GM21381 (cell line): ENCODE results near the gene CKMT2.

Experiments
- ATAC-seq: cut with Tn5 transposase; IDR thresholded peaks from one replicate; pipeline ENCODE4 v1.9.1; 2021; ENCODE audit warnings: mild to moderate bottlenecking, moderate library complexity; ENCODE audit not compliant: unreplicated experiment

CKMT2 gene

GRCh38 chr5:81214848-81215247 lies 18.3 kb upstream of the CKMT2 start:
- ATAC-seq: no peak

GRCh38 chr5:81216152-81216551 lies 17.0 kb upstream of the CKMT2 start:
- ATAC-seq: no peak

DNA sequence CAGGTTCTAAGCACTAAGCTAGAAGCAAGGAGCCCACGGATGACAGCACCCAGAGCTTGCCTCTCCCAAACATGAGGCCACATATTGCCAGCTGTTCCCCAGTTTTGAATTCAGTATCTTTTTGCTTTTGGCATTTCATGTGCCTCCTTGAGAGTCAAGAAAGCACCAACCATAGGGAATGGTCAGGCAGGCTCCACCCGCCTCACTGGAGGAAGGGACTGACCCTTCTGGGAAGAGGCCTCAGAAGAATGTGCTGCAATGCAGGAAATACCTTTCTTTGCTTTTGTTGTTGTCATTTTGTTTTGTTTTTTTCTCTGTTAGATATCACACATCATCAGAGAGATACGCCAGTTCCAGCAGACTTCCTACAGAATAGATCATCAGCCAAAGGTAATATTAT lies 13.7 kb upstream of the CKMT2 start:
- no peak for ATAC-seq

GRCh38 chr5:81222285-81222684 lies 10.8 kb upstream of the CKMT2 start:
- ATAC-seq: no peak

DNA sequence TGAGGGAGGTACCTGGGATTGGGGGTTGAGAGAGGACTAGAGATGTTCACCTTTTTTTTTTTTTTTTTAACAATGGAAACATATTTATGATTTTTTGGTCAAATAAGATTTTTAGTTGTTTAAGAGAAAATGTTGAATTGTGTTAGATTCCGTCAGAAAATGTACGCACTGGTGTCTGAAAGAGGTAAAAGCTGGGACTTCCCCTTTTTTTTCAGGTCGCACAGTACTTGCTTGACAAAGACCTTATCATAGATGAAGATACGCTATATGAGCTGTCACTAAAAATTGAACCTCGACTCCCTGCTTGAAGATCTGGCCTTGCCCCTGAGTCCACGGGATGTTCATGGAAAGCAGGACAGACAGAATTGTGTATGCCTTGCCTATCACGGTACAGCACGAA lies 7.7 kb upstream of the CKMT2 start:
- ATAC-seq: no peak

DNA sequence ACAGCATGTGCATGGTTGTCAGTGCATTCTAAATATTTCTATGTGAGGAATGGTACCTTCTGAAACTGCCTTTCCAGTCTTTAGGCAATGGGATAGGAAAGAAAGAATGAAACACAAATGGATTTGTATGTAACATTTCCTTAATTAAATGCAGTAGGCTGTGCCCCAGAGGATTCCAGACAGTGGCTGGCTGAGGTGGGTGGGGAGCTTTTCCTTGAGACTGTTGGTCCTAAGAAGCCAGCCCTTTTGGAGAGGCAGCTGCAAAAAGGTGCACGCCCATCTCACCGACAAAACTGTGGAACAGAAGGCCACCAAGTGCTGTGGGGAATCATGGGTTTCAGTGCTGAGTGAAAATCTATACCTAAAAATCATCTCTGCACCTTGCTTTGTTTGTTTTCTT lies 6.8 kb upstream of the CKMT2 start:
- no peak for ATAC-seq

DNA sequence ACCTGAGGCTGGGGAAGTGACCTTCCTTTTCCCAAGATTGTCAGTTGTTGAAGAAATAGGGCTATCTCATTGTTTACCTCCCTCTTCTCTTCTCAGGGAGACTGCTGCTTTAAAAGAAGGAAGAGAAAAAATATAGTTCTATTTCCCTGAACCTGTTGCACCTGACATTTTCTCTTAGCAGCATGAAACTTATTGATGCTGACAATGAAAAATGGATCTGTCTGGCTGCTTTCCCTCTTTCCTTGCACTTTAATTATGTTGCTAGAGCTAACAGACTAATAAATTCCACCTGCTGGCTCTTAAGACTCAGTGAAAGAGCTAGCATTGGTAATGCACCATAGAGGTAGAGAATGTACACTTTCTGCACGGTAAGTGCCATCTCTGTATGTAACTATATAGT lies 6.2 kb upstream of the CKMT2 start:
- ATAC-seq: no peak

DNA sequence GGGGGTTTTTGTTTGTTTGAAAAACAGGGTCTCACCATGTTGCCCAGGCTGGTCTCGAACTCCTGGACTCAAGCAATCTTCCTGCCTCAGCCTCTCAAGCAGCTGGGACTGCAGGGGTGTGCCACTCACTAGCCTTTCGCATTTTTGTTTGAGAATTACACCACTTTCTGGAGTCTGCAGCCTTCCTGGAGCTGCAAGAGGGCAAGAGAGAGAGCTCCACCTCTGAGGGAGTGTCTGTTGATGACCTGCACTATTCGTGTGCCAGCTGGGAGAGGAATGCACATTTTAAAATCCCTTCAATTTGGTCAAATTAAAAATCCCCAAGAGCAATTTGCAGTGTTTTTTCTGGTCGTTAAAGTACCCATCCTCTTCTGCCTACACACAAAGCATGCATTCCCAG lies 5.0 kb upstream of the CKMT2 start:
- ATAC-seq: no peak

DNA sequence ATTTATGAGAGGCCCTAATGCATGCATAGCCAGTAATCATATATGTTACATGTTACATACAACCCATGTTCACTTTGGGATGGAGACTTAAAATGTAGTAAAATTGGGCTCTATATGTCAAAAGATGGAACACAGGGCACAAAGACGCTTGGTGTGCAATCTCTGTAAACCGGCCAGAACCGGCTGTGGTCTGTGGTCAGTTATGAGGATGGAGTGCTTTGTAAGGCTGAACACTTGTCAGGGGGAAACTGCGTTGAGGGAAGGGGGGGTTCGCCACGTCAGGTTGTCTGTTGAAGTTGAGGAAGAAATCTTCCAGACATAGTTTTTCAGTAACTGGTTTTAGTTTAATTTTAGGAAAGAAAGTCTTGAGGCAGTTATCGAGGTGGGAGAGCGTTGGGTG lies 2.7 kb upstream of the CKMT2 start:
- ATAC-seq: no peak

- ATAC-seq: no peak
These were observed 550 bp upstream of the CKMT2 start for GRCh38 chr5:81232464-81233079.

- no peak for ATAC-seq
These were observed 1.2 kb downstream of the CKMT2 start for GRCh38 chr5:81234299-81234698.

GRCh38 chr5:81234801-81235200 lies 1.7 kb downstream of the CKMT2 start:
- no peak for ATAC-seq

DNA sequence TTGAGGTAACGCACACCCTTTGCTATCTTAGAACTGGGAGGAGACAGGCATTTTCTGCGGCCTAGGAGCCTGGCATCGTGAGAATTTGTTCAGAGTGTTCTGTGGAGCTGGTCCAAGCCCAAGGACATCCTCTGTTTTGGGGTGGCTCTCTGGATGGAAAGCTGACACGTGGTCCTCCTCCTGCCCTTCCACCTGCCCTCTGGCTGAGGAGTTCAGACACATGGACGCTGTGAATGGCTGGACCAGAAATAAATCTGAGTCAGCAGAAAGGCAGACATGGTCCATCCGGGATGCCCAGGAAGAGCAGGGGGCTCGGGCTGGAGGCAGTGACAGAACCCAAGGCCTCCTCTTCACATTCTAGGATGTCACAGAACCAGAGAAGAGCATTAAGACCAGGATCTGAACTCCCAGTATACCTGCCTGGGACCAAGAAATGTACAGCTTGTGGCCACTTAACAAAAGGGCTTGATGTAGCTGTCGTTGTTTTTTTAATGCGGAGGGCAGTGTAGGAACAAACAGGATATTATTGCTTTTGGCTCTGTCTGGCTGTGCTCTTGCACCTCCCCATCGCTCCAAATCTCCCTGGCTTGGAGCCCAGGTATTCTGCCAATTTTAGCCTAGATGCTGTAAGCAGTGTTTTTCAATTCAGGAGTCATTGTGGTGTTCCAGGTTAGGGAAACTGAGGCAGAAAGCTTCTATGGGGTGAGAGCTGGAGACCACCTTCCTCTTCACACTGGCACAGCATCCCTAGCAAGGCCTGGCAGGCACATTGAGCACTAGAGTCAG lies 2.4 kb downstream of the CKMT2 start:
- ATAC-seq: no peak

DNA sequence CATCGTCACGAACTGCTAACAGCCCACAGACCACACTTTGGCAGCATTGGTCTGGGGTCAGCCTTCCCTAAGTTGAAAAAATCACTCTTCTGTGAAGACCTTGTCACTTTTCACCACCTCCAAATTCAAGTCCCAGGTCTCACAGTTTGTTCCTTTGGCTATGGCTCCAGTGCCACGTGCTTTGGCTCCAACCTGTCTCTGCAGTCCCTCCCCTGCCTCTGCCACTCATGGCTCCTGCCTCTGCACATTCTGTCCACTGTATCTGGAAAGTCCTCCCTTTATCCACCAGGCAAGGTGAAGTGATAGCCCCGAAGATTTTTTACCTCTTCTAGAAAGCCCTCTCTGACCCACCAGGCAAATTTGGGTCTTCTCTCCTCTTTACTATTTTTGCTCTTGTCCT lies 5.3 kb downstream of the CKMT2 start:
- no peak for ATAC-seq

DNA sequence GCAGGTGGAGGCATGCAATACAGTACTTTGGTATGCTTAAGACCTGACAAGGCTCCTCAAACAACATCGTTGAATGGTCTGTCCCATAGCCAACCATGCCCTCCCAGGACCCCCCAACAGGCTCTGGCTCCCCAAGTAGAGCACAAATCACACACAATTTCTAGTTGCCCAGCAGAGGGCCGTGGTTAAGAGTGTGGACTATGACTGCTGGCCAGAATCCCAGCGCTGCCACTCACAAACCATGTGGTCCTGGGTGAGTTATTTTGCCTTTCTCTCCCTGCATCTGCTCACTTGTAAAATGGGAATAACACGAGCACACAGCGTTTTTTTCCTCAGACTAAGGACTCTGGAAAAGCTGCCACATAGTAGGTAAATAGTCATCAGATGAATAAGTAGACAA lies 6.5 kb downstream of the CKMT2 start:
- no peak for ATAC-seq

GRCh38 chr5:81241001-81241400 lies 7.9 kb downstream of the CKMT2 start:
- ATAC-seq: no peak

DNA sequence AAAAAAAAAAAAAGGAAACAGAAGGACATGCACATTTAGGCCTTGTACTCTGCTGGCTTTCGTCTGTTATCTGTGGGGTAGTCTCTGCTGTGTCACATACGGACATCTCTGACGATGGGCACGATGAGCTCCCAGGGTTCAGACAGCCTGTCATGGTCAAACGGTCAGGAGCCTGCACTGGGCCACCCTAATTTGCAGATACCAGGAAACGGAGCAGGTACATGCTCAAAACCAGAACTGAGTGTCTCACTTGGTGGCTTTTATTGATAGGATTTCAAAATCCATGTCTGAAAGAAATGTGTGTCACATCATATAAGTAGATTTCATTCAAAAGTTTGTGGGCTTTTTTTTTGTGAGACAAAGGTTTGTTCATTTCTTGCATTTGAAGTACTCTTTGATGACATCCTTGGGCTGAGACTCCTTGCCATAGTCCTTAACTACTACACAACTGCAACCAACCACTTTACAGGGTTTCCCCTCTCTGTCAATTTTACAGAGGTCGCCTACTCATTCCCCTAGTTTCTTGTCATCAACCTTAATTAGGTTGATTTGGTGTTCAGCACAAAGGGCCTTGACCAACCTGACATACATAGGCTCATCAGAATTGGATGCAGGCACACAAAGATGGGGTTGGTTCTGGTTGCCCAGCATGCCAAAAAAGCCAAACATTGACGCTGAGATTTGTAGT lies 9.0 kb downstream of the CKMT2 start:
- ATAC-seq: no peak

GRCh38 chr5:81242906-81243436 lies 9.8 kb downstream of the CKMT2 start:
- ATAC-seq: no peak

- no peak for ATAC-seq
These were observed 11.3 kb downstream of the CKMT2 start for GRCh38 chr5:81244451-81244850.

DNA sequence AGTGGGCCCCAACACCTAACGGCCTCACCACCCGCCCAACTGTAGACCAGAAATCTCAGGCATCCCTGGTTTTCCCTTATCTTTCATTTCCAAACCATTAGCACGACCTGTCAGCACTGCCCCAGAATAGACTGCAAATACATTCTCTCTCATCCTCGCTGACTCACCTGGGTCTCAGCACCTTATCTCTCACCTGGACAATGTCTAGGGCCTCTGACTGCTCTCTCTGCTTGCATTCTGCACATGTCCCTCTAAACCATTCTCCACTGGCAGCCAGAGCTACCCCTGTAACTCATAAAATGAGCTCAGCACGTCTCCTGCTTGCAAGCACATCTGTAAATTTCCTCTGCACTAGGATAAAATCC lies 12.7 kb downstream of the CKMT2 start:
- ATAC-seq: no peak

DNA sequence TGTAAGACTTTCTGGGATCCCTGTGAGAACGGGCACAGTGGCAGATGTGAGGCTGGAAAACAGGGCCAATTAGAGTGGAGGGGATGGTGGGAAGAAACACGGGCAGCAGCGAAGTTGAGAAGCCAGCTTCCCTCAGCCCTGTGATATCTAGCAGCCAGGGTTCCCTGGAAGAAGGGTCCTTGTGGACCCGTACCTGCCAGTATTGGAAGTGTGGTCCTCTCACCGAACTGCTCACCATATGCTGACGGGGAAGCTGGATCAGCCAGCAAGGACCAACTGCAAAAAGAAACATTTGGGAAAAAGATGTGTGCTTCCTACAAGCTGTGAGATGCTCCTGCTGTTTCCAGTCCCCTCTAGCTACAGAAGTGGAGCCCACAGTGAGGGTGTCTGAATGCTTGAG lies 13.6 kb downstream of the CKMT2 start:
- ATAC-seq: no peak

DNA sequence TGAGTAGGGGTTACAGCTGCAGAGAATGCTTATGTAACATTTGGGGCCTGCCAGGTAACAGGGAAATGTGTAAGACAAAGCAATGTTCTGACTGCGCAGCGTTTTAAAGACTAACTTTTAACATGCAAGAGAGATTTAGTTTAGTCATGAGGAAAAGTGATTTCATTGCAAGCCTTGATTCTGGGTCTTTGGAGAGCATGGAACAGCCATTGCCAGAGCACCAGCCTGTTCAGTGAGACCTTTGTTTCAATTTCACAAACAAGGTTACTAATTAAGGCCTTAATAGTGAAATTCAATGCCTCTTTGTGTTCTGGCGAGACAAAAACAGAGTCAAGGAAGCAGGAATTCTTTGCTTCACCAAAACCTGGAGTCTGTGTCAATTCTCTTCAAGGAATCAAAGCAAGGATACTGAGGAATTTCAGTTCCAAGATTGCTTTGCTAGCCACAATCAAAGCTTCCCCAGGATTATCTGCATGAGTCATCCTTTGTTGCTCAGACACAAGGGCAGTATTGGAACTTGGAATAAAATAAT lies 14.4 kb downstream of the CKMT2 start:
- ATAC-seq: no peak
